Cerebellar nuclear complex (tissue), 1 donor: ENCODE data around the gene ADAMTS17.
"Not testable (repeated sequence)": the region's sequence is repeated elsewhere in the genome, so short reads cannot be mapped to it uniquely, and the experiment has no call there.

Experiments used
- DNase-seq, 2 experiments: peaks; one replicate each; lab custom pipeline; 2025; lab: John Stamatoyannopoulos, UW

The ADAMTS17 gene

DNA sequence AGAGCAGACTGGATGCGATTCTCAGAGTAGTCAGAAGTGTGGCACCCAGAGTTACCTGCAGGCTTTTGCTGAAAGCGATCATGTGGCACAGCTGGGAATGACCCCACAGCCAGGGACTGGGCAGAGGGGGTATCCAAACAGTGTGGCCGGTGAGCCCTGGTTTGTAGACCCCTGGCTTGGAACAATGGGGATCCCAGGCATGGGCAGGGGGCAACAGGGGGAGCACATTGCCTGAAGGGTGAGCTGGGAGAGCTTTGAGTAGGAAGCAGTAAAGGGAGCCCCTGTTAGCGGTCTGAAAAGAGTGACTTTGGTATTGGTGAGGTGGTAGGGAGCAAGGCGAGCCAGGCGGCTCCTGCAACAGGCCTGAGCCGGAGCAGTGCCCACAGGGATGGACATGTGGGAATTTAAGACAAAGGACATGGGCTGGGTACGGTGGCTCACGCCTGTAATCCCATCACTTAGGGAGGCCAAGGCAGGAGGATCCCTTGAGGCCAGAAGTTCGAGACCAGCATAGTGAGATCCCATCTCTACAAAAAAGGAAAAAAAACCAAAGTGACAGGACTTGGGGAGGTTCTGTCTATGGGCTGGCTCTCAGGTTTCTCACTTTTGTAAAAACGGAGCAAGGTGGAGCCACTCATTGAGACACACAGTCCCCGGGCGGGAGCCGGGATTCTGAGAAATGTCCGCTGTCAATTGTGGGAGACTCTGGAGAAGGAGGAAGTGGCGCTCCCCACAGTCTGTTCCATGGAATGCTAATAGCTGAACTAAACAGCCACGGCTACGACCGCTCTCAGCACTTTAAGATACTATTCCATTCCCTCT is 384.7 kb downstream of the ADAMTS17 start:
- DNase-seq: no peak

DNA sequence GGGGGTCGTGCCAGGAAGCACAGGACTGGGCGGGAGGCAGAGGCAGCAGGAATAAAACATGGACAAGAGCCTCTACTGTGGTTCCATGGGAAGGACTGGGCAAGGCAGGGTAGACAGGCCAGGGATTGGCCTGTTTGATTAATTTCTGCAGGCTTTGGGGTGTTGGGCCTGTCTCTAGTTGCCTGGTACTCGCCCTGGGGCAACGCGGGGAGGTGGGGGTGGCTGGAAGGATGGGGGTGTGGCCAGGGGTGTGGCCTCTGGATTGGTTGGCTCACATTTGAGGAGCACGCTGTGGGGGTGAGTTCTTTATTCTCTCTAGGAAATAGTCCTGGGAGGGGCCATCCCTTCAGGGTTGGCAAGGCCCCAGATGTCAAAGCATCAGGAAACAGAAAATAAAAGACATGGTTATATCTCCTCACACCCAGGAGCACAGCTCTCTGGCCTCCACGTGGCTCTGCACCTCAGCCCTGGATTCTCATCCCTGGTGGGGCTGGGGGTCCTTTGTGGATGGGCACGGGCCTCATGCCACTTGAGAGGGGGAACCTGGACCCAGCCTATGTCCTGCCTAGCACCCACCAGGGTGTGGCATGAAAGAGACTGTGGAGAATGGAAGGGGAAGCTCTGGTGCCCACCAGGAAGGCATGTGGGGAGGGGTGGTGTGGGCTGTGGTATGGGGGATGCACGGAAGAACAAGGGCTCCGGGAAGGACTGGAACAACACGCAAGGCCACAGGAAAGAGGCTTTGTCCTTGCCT is 385.6 kb downstream of the ADAMTS17 start:
- no peak for DNase-seq

DNA sequence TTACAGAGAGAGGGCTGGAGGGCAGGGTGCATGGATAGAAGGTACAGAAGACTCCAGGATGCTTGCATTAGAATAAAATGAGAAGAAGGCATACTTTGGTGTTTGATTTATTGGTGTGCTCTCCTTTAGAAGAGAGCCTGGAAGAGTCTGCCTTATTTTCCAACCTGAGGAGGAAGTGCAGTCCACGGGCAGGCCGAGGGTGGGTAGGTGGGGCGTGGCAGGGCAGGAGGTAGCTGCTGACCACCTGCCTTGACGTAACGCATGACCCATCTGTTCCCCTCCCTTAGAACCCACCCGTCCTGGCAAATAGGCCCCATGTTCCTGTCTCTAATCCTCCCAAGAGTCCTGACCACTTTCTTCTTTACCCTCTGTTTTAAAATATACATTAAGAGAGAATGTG is 386.2 kb downstream of the ADAMTS17 start:
- no peak for DNase-seq

DNA sequence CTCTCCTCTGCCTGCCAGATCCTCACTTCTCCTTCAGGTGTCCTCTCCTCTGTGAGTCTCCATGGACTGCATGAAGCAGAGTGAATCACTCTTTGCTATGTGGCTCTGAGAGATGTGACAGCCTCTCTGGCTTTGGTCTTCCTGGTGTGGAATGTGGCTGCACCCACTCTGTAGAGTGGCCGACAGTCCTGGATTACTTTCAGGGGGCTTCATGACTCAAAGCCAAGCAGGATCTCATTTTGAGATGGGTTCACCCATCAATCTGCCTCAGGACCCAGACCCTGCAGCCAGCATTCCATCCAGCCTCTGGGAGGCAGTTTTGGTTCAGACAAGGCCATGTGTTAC is 386.6 kb downstream of the ADAMTS17 start:
- DNase-seq: no peak

DNA sequence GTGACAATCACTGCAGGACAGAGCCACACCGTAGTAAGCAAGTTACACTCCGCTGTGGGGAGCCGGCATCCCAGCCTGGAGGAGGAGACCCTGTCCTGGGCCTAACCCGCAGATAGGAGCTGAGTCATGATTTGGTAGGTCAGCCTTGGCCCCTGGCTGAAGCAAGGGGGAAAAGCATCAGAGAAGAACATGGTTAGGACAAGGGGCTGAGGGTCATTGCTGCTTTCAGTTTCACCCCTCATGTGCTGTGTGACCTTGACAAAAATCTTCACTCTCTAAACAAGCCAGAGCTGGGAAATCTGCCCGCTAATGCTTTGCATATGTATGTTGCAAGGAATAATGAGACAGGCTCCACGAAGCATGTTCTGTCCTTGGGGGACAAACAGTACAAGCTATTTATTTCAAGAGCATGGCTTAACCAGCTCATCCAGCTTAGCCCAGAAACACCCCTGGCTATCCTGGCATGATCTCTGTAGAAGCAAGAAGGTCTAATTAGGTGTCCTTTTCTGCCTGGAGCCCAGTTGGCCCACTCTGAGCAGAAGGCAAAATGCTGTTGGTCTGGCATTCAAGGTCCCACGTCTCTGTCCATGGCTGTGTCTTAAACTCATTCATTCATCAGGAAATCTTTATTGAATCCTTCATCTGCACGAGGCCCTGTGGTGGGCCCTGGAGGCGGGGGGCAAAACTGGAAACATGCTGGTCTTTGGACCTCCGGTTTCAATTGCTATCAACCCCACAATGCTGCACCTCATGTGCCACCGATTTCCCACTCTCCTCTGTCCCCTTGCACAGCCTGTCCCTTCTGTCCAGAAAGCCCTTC is 387.2 kb downstream of the ADAMTS17 start:
- no peak for DNase-seq

DNA sequence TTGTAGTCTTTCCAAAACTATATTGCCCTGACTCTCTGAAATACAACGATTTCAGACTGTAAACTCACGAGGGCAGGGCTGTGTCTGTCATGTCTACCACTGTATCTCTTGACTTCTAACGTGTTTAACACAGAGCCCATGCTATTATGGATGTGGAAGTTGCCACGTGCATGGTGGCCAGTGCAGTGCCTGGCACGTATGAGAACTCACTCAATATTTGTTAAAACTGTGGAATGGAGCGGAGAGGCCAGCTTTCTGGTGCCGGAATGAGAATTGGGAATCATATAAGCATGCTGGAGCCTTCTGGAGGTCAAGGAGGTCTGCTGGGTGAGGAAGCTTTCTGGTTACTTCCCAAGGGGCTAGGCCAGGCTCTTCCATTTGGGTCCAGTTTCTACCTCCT is 387.9 kb downstream of the ADAMTS17 start:
- DNase-seq: no peak

DNA sequence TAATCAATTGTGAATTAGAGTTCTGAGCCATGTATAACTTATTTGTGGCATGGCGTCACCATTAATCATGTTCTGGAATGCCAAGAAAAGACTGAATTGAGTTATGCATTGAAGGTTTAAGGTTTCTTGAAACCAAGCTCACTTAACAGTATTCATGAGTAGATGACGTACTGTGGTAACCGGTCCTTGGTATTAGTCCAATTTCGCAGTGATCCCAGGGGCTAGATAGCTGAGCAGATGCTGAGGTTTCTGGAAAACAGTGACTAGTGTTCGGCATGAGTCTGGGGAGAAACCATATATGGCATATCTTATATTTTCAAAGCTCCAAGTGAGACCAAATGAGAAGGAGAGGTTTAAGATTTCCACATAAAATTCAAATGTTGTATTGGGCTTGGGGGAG is 390.3 kb downstream of the ADAMTS17 start:
- DNase-seq: no peak

DNA sequence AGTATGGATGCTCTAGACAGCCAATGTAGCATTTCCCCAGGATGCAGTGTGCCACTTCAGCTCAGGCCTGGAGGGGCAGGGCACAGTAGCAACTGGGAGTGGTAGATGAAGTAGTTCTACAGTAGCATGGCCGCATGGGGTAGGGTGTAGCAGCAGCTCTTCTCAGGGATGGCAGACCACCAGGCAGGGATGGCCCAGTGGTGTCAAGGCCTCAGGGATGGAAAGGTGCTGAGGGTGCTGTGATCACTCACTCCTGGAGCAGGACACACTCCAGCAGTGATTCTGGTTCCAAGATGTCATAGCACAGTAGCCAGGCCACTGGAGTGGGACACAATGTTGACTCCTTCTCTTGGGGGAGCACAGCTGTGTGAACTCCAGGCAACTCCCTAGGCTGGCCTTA is 397.6 kb downstream of the ADAMTS17 start:
- no peak for DNase-seq

DNA sequence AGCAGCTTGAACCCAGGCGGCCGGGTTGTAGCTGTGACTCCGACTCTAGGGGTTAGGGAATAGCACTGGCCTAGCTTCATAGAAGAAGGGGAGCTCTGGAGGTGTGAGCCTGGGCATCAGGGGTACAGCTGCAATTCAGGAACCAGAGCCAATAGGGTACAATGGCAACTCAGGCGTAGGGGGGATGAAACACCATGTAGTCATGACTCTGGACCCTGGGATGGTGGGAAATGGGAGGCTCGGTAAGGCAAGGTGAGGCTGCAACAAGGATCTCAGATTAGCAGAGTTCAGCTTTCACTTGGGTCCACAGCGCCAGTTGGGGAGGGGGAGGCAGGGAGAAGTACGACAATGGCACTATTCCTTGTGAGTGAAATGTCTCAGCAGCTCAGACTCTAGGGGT is 398.3 kb downstream of the ADAMTS17 start:
- no peak for DNase-seq

DNA sequence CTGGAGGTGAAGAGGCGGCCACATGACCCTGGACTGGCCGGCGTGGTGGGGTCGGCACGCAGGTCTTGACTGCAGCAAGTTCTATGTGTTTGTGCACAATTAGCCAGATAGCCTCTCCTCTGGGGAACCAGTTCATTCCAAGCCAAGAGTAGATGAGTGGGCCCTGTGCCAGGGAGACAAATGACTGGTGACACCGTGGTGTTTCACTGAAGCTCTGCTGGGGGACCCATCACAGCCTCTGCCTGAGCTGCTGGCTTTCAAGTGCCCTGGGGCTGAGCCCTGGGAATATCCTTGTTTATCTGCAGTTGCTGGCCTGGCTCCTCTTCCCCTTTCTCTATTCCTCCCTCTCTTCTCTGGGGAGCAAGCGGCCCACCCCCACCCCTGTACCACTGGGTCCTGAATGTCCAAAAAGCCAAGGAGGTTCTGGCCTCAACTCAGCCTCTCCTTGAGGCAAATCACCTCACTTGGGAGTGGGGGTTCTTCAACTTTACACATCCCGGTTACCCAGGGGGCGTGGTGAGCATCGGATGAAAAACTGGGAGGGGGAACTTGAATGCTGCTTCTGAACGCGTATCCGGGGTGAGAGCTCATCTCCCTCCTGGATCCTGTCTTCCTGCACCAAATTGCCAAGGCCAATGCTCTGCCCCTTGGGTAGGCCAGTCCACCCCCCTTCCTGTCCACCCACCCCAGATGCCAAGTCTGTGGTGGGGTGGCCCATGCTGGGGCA is 408.9 kb downstream of the ADAMTS17 start:
- no peak for DNase-seq

DNA sequence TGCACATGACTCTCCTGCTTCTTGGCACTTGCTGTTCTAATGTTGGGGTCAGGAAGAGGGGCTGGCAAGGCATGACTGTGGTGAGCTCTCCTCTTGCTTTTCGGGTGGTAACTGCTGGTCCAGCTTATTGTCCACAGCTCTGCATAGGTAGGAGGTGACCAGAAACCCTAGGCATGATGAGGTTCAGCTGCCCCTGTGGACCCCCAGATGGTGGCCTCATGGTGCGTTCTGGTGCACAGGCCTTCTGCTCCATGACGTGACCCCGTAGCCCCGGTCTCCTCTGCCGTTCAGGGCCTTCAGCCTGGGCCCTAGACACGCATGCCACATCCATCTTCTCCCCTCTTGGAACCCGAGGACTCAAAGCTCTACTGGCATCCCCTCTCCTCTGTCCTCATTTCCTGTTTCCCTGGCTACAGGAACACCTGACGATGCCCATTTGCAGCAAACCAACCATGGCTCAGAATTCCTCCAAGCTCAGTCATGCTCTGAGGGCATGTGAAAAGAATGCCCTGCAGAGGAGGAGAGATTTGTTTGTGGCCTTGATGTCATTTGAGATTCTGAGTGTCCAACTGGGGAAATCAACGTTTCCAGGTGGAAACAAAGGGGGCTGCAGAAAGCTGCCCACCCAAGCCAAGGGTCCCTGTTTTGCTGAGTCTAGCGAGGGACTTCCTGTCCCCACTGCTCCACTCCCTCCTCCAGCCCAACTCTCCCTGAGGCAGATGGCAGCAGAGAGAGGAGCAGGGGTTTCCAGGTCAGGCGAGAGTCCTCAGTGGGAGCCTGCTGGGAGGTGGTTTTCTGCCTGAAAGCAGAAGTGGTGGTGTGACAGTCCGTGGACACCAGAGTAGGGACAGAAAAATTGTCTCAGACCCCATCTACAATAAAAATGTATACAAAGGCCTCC is 409.8 kb downstream of the ADAMTS17 start:
- DNase-seq: no peak

DNA sequence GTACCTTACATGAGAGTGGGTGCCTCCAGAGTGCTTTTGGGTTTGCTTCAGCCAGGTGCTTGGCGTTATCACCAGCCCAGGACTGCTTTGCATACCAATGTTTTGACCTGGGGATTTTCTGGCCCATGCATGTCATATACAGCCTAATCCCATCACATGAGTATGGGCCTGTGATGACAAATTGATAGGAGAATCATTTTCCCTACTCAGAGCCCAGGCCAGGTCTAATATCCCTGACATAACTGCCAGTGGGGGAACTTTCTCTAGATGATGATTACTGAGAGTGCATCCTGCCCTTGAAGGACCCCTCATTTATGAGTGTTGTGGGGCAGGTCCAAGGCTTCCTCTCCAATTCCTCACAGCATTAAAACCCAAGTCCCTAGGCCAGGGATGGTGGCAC is 411.1 kb downstream of the ADAMTS17 start:
- DNase-seq: no peak

DNA sequence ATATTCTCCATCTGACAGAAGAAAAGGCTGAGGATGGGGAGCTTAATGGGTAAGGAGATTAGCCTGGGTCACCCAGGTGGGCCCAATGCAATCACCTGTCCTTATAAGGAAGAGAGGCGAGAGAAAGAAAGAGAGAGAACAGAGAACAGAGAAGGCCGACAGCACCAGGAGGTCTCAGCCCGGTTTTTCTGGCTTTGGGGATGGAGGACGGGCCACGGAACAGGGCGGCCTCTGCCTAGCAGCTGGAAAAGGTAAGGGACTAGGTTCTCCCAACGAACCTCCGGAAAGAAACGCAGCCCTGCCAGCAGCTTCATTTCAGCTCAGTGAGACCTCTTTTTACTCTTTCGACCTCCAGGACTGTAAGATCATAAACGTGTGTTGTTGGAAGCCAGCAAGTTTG is 412.5 kb downstream of the ADAMTS17 start:
- DNase-seq: no peak

DNA sequence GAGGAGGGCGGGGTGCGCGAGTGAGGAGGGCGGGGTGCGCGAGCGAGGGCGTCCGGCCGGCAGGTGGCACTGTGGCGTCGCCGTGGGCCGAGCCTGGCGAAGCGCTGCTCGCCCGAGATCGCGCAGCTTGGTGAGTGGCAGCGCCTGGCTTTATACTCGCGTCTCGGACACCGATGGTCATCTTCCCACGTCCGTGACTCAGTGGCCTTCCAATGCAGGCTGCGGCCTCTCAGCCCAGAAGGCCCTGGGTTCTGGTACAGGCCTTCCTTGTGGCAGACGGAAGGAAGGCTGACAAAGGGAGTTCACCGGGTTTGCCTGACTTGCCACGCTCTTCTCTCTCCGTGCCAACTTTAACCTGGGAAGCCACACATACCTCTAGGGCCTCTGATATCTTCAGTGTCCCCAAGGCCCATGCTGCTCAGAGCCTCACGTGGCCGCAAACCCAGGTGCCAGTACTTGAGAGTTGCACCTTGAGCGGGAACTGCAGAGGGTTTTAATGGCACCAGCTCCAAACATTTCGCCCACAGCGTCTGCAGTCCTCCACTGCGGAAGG is 413.3 kb downstream of the ADAMTS17 start:
- DNase-seq: peak in 1 of 2 experiments; percentile 67

DNA sequence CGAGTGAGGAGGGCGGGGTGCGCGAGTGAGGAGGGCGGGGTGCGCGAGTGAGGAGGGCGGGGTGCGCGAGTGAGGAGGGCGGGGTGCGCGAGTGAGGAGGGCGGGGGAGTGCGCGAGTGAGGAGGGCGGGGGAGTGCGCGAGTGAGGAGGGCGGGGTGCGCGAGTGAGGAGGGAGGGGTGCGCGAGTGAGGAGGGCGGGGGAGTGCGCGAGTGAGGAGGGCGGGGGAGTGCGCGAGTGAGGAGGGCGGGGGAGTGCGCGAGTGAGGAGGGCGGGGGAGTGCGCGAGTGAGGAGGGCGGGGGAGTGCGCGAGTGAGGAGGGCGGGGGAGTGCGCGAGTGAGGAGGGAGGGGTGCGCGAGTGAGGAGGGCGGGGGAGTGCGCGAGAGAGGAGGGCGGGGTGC is 415.2 kb downstream of the ADAMTS17 start:
- not testable (repeated sequence) for DNase-seq

DNA sequence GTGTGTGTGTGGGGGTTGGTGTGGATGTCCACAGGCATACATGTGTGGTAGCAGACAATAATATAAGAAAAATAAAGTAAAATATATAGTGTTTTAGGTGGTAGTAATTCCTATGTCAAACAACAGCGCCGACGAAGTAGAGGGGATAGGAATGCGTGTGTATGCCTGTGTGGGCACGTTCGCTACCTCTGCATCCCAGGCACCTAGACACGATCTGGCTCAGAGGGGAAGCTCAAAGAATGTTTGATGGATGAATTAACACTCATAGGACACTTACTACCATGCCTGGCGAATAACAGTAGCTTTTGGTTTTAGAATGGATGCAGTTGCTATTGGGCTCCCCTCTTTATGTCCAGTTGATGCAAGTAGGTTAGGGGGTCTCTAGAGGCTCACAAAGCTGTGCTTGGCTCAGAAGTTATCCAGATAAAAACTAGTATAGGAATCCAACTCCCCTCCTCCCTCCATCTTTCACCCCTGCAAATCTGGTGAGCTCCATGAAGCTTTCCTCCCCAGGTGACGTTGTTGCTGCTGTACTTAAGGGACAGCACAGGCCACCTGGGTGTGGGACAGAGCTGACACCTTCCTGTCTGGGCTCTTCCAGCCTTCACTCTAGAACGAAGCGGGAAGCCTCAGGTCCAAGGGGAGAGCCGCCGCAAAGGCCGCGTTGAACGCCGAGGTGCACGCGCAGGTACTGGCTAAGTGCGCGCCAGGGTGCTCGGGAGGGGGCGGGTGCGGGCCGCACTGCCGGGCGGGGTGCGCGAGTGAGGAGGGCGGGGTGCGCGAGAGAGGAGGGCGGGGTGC is 415.9 kb downstream of the ADAMTS17 start:
- DNase-seq: peak; percentile 29 to 30

DNA sequence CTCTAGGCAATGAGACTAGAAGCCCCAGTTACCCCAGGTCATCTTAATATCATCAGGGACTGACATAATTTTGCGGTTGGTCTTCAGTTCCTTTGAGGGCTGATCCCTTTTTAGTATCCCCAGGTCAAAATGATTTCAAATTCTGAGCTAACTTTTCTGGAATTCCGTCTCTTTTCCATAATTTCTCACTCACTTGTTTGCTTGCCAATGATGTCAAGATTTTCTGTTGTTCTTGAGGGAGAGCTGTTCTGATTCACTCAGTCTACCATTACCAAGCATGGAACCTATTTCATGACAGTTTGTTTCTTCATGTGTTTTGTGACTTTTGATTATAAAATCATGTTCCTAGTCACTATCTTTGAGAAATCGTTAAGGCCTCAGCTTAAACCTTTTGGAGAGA is 418.1 kb downstream of the ADAMTS17 start:
- no peak for DNase-seq
